Panc1 (cell line): Measurements from ENCODE around the gene RIC8A.

ENCODE experiments used
- SIN3A ChIP-seq: IDR thresholded peaks from 2 replicates; pipeline ENCODE4 v1.6.1; 2012; ENCODE audit warnings: low read depth, mild to moderate bottlenecking, low read length, moderate library complexity, borderline replicate concordance; ENCODE audit not compliant: insufficient read depth
- TF ChIP-seq, protein P1 (sequence below): fragments of 450-650 bp; IDR thresholded peaks from 2 replicates; pipeline ENCODE4 v1.5.1; 2017; ENCODE audit warnings: mild to moderate bottlenecking

DNA sequence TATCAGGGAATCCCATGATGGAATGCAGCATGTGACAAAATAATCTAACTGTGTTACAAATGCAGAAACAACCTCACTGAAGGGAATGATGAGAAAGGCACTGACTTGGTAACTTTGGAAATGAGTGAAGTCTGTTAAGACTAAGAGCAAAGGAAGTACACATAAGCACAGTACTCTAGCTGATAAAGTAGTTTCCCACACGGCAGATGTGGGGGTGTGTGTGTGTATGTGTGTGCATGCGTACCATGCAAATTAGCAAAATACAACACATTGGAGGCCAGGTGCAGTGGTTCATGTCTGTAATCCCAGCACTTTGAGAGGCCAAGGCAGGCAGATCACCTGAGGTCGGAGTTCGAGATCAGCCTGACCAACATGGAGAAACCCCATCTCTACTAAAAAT, 54.1 kb downstream of the RIC8A start:
- TF ChIP-seq, protein P1, sequence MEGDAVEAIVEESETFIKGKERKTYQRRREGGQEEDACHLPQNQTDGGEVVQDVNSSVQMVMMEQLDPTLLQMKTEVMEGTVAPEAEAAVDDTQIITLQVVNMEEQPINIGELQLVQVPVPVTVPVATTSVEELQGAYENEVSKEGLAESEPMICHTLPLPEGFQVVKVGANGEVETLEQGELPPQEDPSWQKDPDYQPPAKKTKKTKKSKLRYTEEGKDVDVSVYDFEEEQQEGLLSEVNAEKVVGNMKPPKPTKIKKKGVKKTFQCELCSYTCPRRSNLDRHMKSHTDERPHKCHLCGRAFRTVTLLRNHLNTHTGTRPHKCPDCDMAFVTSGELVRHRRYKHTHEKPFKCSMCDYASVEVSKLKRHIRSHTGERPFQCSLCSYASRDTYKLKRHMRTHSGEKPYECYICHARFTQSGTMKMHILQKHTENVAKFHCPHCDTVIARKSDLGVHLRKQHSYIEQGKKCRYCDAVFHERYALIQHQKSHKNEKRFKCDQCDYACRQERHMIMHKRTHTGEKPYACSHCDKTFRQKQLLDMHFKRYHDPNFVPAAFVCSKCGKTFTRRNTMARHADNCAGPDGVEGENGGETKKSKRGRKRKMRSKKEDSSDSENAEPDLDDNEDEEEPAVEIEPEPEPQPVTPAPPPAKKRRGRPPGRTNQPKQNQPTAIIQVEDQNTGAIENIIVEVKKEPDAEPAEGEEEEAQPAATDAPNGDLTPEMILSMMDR: no peak
- no peak for TF ChIP-seq SIN3A
